Common myeloid progenitor, CD34-positive (primary cell): ENCODE measurements around the gene PTPRN2.
"Not testable (repeated sequence)": the region's sequence is repeated elsewhere in the genome, so short reads cannot be mapped to it uniquely, and the experiment has no call there.

Experiments used
- CTCF ChIA-PET: fragments of 350-600 bp; sonication (Branson Sonifier 250); formaldehyde crosslinking; loops from one replicate; lab custom pipeline; 2021; ENCODE audit warnings: antibody characterized with exemption; lab: Charles Lee
- POLR2A ChIA-PET: fragments of 350-600 bp; sonication (Branson Sonifier 250); formaldehyde crosslinking; loops from one replicate; lab custom pipeline; 2021; ENCODE audit warnings: antibody characterized with exemption; lab: Charles Lee
- DNase-seq, 3 donors: peaks; one replicate each; pipeline versions ENCODE4 v3.0.0 to v3.0.0-alpha.2; 2013
- H3K27ac ChIP-seq, 2 experiments: 1 replicate in 1 of 2; 2 replicates in 1 of 2; pipeline ENCODE4 v1.7.0; 2013; ENCODE audit warnings: inconsistent platforms in 2 of 2, low read length in 2 of 2, mild to moderate bottlenecking in 2 of 2, low read depth in 1 of 2, moderate library complexity in 1 of 2; ENCODE audit not compliant: severe bottlenecking in 2 of 2, insufficient read depth in 1 of 2, poor library complexity in 1 of 2
- H3K27me3 ChIP-seq, 5 experiments: replicated peaks in 2 of 5; 1 replicate in 3 of 5; 2 replicates in 2 of 5; pipeline versions ENCODE4 v1.6.1 to v1.7.0; 2013; ENCODE audit warnings: low read length in 4 of 5, mild to moderate bottlenecking in 2 of 5, moderate library complexity in 2 of 5, inconsistent platforms in 1 of 5; ENCODE audit not compliant: insufficient read depth in 5 of 5, control insufficient read depth in 4 of 5
- H3K36me3 ChIP-seq, 4 experiments: 1 replicate in 2 of 4; 2 replicates in 2 of 4; pipeline versions ENCODE4 v1.6.1 to v1.7.0; 2013; ENCODE audit warnings: low read length in 3 of 4, control low read depth in 1 of 4, mild to moderate bottlenecking in 1 of 4; ENCODE audit not compliant: control insufficient read depth in 4 of 4, insufficient read depth in 4 of 4
- H3K4me1 ChIP-seq, 4 experiments: 1 replicate in 3 of 4; 2 replicates in 1 of 4; pipeline versions ENCODE4 v1.6.1 to v1.7.1; 2013; ENCODE audit warnings: low read length in 3 of 4, mild to moderate bottlenecking in 3 of 4, control low read depth in 1 of 4, inconsistent platforms in 1 of 4, moderate library complexity in 1 of 4; ENCODE audit not compliant: control insufficient read depth in 4 of 4, insufficient read depth in 4 of 4; ENCODE audit errors: control extremely low read depth in 1 of 4
- H3K4me3 ChIP-seq, 7 experiments: 1 replicate in 4 of 7; 2 replicates in 3 of 7; pipeline versions ENCODE4 v1.5.1 to v1.7.0; 2013; ENCODE audit warnings: mild to moderate bottlenecking in 7 of 7, low read length in 6 of 7, moderate library complexity in 6 of 7, inconsistent platforms in 2 of 7, low read depth in 2 of 7, control low read depth in 1 of 7; ENCODE audit not compliant: insufficient read depth in 4 of 7, control insufficient read depth in 1 of 7; ENCODE audit errors: extremely low read depth in 1 of 7
- H3K9me3 ChIP-seq, 5 experiments: 1 replicate in 4 of 5; 2 replicates in 1 of 5; pipeline versions ENCODE4 v1.6.1 to v1.7.1; 2013; ENCODE audit warnings: low read length in 4 of 5, mild to moderate bottlenecking in 2 of 5, inconsistent platforms in 1 of 5, low read depth in 1 of 5, moderate library complexity in 1 of 5; ENCODE audit not compliant: control insufficient read depth in 4 of 5, insufficient read depth in 2 of 5; ENCODE audit errors: control extremely low read depth in 1 of 5
- WGBS: methylation state at CpG from one replicate; pipeline ENCODE4 v1.1.5; 2013; ENCODE audit not compliant: insufficient coverage; 5-methylcytosine and 5-hydroxymethylcytosine counted together

The PTPRN2 gene

DNA sequence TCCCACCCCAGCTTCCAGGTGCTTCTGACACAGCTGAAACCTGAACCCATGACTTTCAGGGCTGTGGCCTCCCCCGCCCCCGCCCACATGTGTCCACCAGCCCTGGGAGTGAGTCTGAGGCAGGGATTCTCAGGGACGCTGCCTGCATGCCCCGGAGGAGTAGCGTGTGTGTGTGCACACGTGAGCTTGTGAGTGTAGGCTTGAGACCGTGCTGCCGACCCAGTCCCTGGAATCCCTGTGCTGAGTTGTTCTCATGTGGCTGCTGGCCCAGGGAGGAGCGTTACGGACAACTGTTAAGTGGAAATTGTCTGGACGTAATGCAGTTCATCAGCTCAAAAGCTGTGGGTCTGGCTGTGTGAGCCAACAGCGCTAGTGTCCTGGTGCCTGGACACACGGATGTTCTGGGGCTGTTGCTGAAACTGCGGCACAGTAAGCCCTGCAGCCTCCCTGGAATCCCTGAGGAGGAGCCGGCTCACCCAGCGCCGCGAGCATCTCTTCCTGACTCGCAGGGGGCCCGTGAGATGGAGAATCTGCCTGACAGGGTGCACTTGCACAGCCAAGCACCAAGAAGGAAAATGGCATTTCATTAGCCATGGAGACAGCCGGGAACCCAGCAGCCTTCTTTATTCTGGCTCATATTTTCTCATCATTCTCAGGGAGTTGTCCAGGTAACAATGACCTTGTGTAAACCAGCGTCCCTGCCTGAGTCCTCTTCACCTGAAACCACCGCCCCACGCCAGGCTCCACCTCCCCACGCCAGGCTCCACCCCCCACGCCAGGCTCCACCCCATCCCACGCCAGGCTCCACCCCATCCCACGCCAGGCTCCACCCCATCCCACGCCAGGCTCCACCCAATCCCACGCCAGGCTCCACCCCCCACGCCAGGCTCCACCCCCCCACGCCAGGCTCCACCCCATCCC, 603.9 kb downstream of the PTPRN2 start:
- DNase-seq, result no peak
- no peak overlapping the region for H3K4me3 ChIP-seq
- no peaks in the 10 kb centered on the region for H3K36me3 ChIP-seq
- no peaks in the 10 kb centered on the region for H3K9me3 ChIP-seq
- CTCF ChIA-PET, result no interaction called here
- POLR2A ChIA-PET, result no interaction called here
- H3K27ac ChIP-seq, result no peak overlapping the region
- 93% methylated on average over 21 of the region's 32 CpGs for WGBS
- no peaks in the 10 kb centered on the region for H3K4me1 ChIP-seq
- H3K27me3 ChIP-seq, result peaks cover 0 to 5% (median 0%) of the 10 kb centered on the region in 5 experiments

- ChIA-PET POLR2A (no interaction called here), CTCF (no interaction called here)
- Histone ChIP-seq H3K27ac (no peak overlapping the region), H3K27me3 (peaks cover 0 to 2% (median 0%) of the 10 kb centered on the region in 5 experiments), H3K36me3 (no peaks in the 10 kb centered on the region), H3K4me3 (no peak overlapping the region), H3K4me1 (no peaks in the 10 kb centered on the region), H3K9me3 (no peaks in the 10 kb centered on the region)
- peak in 2 of 3 donors; percentile 1 to 3 for DNase-seq
- 72% methylated on average over 3 of the region's 5 CpGs for WGBS
Measured at GRCh38 chr7:157981778-157982177, 605.8 kb downstream of the PTPRN2 start.

GRCh38 chr7:157980774-157981173, 606.8 kb downstream of the PTPRN2 start:
- H3K4me1 ChIP-seq, result no peaks in the 10 kb centered on the region
- no peak overlapping the region for H3K27ac ChIP-seq
- WGBS, result 69% methylated on average over 2 of the region's 9 CpGs
- no peaks in the 10 kb centered on the region for H3K36me3 ChIP-seq
- ChIA-PET CTCF (no interaction called here), POLR2A (no interaction called here)
- H3K9me3 ChIP-seq, result peaks cover 0 to 1% (median 0%) of the 10 kb centered on the region in 5 experiments
- peaks cover 0 to 2% (median 0%) of the 10 kb centered on the region in 5 experiments for H3K27me3 ChIP-seq
- DNase-seq, result no peak
- no peak overlapping the region for H3K4me3 ChIP-seq

DNA sequence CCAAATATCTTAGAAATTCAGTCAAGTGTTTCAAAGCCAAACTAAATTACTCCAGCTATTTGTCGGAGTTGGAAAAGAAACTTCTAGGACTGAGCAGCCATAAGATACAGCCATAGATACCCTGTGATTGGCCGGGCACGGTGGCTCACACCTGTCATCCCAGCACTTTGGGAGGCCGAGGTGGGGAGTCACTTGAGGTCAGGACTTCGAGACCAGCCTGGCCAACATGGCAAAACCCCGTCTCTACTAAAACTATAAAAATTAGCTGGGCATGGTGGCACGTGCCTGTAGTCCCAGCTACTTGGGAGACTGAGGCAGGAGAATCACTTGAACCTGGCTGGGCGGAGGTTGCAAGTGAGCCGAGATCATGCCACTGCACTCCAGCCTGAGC, 607.3 kb downstream of the PTPRN2 start:
- H3K4me3 ChIP-seq, H3K9me3 ChIP-seq, POLR2A ChIA-PET, H3K36me3 ChIP-seq, H3K27ac ChIP-seq, H3K4me1 ChIP-seq, DNase-seq, CTCF ChIA-PET, H3K27me3 ChIP-seq: not testable (repeated sequence)
- WGBS, result 92% methylated on average over 8 of the region's 9 CpGs

GRCh38 chr7:157979636-157980340, 607.8 kb downstream of the PTPRN2 start:
- Histone ChIP-seq H3K4me3 (no peak overlapping the region), H3K27ac (no peak overlapping the region), H3K4me1 (no peaks in the 10 kb centered on the region), H3K27me3 (peaks cover 0 to 2% (median 0%) of the 10 kb centered on the region in 5 experiments), H3K36me3 (no peaks in the 10 kb centered on the region), H3K9me3 (peaks cover 0 to 10% (median 5%) of the 10 kb centered on the region in 5 experiments)
- POLR2A ChIA-PET, result interaction anchor here (0.5 kb wide), 1 partner anchor 222 kb away, joined by 3 read pairs; no protein-coding TSS in a partner anchor
- CTCF ChIA-PET, result no interaction called here
- 77% methylated on average over 10 of the region's 14 CpGs for WGBS
- peak in 1 of 3 donors; percentile 8 for DNase-seq

DNA sequence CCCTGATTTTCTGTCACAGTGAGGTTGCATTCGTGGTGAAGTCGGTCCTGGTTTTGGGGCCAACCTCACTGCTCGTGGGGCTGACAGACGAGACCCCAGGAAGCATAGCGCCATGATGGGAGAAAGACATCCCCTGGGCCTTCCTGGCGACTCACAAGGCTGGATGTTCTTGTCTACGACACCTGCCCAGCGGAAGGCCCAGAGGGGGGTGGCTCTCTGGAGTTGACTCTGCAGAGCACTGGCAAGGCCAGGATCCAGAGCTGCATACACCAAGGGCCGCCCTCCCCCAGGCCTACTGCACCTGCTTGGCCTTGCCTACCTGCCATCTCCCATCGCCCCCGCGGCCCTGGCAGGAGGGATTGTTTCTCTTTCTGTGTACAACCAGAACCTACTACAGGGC, 608.9 kb downstream of the PTPRN2 start:
- DNase-seq, result no peak
- Histone ChIP-seq H3K27ac (no peak overlapping the region), H3K36me3 (no peaks in the 10 kb centered on the region), H3K4me3 (no peak overlapping the region), H3K9me3 (peaks cover 0 to 20% (median 14%) of the 10 kb centered on the region in 5 experiments), H3K27me3 (peaks cover 0 to 2% (median 0%) of the 10 kb centered on the region in 5 experiments), H3K4me1 (no peaks in the 10 kb centered on the region)
- ChIA-PET CTCF (interaction anchor here (1.0 kb wide), 1 partner anchor 27 kb away, joined by 3 read pairs; no protein-coding TSS in a partner anchor), POLR2A (no interaction called here)
- WGBS, result 81% methylated on average over 8 of the region's 12 CpGs
